HepG2 (cell line): ENCODE data around the gene INF2. TPM values are rescaled to one million over a fixed set of nuclear protein-coding genes. Genes with fewer than 3 reads are reported as not detected.

Experiments used
- ATF4 ChIP-seq, 2 experiments: fragments of 450-650 bp in 1 of 2; sonication (generic) in 1 of 2; formaldehyde crosslinking; IDR thresholded peaks; 2 replicates each; pipeline versions ENCODE4 v1.5.0 to v1.8.0; 2020 to 2022; ENCODE audit warnings: mild to moderate bottlenecking in 1 of 2, missing genetic modification reagents in 1 of 2
- CEBPB ChIP-seq: IDR thresholded peaks from 2 replicates; pipeline ENCODE4 v1.6.1; 2011; ENCODE audit warnings: low read depth, low read length, improper control_type of control experiment, borderline replicate concordance
- DZIP1 ChIP-seq: sonication (generic); formaldehyde crosslinking; IDR thresholded peaks from 2 replicates; pipeline ENCODE4 v1.5.0; 2020; ENCODE audit warnings: mild to moderate bottlenecking, missing genetic modification reagents
- LBX2 ChIP-seq: sonication (generic); formaldehyde crosslinking; IDR thresholded peaks from 2 replicates; pipeline ENCODE4 v1.5.0; 2020; ENCODE audit warnings: missing genetic modification reagents, mild to moderate bottlenecking, borderline replicate concordance
- MTF1 ChIP-seq: sonication (generic); formaldehyde crosslinking; IDR thresholded peaks from 2 replicates; pipeline ENCODE4 v1.5.0; 2020; ENCODE audit warnings: missing genetic modification reagents
- NFIC ChIP-seq: IDR thresholded peaks from 2 replicates; pipeline ENCODE4 v1.6.1; 2012; ENCODE audit warnings: mild to moderate bottlenecking, low read length, inconsistent platforms
- SIN3B ChIP-seq: fragments of 150-350 bp; IDR thresholded peaks from 2 replicates; pipeline ENCODE4 v1.6.1; 2014; ENCODE audit warnings: low read length
- TFAP4 ChIP-seq: sonication (generic); IDR thresholded peaks from 2 replicates; pipeline ENCODE4 v1.6.1; 2016; ENCODE audit warnings: low read depth, borderline replicate concordance
- TFE3 ChIP-seq: IDR thresholded peaks from 2 replicates; pipeline ENCODE4 v1.6.1; 2016
- ZBED4 ChIP-seq: sonication (generic); formaldehyde crosslinking; IDR thresholded peaks from 2 replicates; pipeline ENCODE4 v1.4.0; 2020; ENCODE audit warnings: missing genetic modification reagents, borderline replicate concordance
- ZBTB44 ChIP-seq: sonication (generic); formaldehyde crosslinking; IDR thresholded peaks from 2 replicates; pipeline ENCODE4 v1.4.0; 2020; ENCODE audit warnings: missing genetic modification reagents
- ZNF343 ChIP-seq: sonication (generic); formaldehyde crosslinking; IDR thresholded peaks from 2 replicates; pipeline ENCODE4 v1.4.0; 2020; ENCODE audit warnings: mild to moderate bottlenecking, missing genetic modification reagents
- ZNF547 ChIP-seq: sonication (generic); formaldehyde crosslinking; IDR thresholded peaks from 2 replicates; pipeline ENCODE4 v1.5.1; 2020; ENCODE audit warnings: mild to moderate bottlenecking, missing genetic modification reagents
- ZNF615 ChIP-seq: sonication (generic); formaldehyde crosslinking; IDR thresholded peaks from 2 replicates; pipeline ENCODE4 v1.5.0; 2020; ENCODE audit warnings: mild to moderate bottlenecking, missing genetic modification reagents, borderline replicate concordance
- polyA plus RNA-seq, 8 experiments: library from polyadenylated mRNA; depleted of rRNA in 3 of 8; stranded (reverse) in 7 of 8; unstranded in 1 of 8; fragments of >200 nt; fragmentation: Illumina TruSeq in 4 of 8; extraction: Trizol in 4 of 8; gene quantifications; 2 replicates each; pipeline versions ENCODE4 v1.2.1 to v1.2.3, GENCODE V29; 2011 to 2016; ENCODE audit warnings: low read depth in 4 of 8, missing spikeins in 1 of 8, mixed read lengths in 1 of 8; ENCODE audit not compliant: insufficient read depth in 1 of 8
- total RNA-seq, 5 experiments: library from RNA; depleted of rRNA; stranded (reverse); fragments of >200 nt; fragmentation: Illumina TruSeq; extraction: Trizol; gene quantifications; 2 replicates each; pipeline ENCODE4 v1.2.3, GENCODE V29; 2016; ENCODE audit warnings: low read depth in 1 of 5

Gene INF2
- total and polyA plus RNA-seq, 2 of the 13 experiments (the other 11 are each of a cell fraction or from before 2014, with no cell fraction given): 16.4 to 26.4 TPM

- TF ChIP-seq ZBTB44 (no peak), ZNF343 (CRISPR knock-in tag) (0 out of 2 replicates have a peak, but pooled peaks have one; percentile 8), LBX2 (no peak; the same call in 1 of the 2 replicates), ZBED4 (CRISPR knock-in tag) (0 out of 2 replicates have a peak, but pooled peaks have one; percentile 5), NFIC (no peak), ZNF547 (CRISPR knock-in tag) (peak; percentile 63; the same call in 1 of the 2 replicates), MTF1 (CRISPR knock-in tag) (no peak), CEBPB (peak; percentile 37; the same call in 1 of the 2 replicates), DZIP1 (CRISPR knock-in tag) (no peak), TFE3 (CRISPR knock-in tag) (no peak), ATF4 (CRISPR knock-in tag; IDR thresholded peaks at IDR 0.05) (peak in 1 of 2 experiments; percentile 18; a peak in 1 of 4 replicates), SIN3B (no peak), TFAP4 (no peak), ZNF615 (CRISPR knock-in tag) (no peak)
Measured at GRCh38 chr14:104688505-104689108, 811 bp upstream of the INF2 start (continued).
